ENCODE measurements around the gene SSC5D. TPM values are rescaled to one million over a fixed set of nuclear protein-coding genes. Genes with fewer than 3 reads are reported as not detected.

The SSC5D gene
- total and polyA plus RNA-seq, 10 of the 15 experiments (the other 5 are each of a cell fraction or from before 2014, with no cell fraction given), result 0.03 to 0.13 (median 0.05) TPM; not detected in 4

DNA sequence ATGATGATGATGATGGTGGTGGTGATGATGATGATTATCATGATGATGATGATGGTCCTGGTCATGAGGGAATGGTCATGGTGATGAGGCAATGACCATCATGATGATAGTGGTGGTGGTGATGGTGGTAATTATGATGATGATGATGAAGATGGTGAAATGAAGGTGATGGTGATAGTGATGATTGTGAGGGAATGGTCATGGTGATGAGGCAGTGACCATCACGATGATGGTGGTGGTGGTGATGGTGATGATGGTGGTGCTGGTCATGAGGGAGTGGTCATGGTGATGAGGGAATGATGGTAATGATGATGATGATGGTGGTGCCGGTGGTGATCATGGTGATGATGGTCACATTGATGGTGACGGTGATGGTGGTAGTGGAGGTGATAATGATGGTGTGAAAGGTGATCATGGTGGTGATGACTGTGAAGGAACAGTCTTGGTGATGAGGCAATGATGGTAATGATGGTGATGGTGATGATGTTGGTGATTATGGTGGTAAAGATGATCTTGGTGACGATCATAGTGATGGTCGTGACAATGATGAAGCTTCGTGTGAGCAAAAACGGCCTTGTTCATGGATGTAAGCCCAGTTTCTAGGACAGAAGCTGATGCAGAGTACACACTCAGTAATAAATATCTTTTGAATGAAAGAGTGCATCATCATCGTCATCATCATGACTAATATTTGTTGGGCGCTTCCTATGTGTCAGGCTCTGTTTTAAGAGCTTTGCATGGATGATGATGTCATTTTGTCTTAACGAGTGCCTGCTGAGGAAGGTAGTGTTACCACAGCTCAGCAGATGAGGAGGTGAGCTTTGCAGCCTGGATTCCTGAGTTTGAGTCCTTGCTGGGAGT, 31.4 kb downstream of the SSC5D start:
- Histone ChIP-seq H2AFZ (ENCODE audit: control insufficient read depth, low read depth, low read length) (no peak overlapping the region), H3K4me2 (ENCODE audit: control insufficient read depth, insufficient read depth) (no peak overlapping the region), H3K27me3 (replicated peaks in 1 of 2; ENCODE audit: control insufficient read depth in 2 of 2, insufficient read depth in 2 of 2, low read length in 1 of 2) (no peaks in the 10 kb centered on the region), H3K9ac (ENCODE audit: control insufficient read depth, insufficient read depth, low read length) (no peak overlapping the region), H4K20me1 (ENCODE audit: control insufficient read depth, insufficient read depth) (no peaks in the 10 kb centered on the region), H3K79me2 (ENCODE audit: control insufficient read depth, insufficient read depth, low read length) (no peaks in the 10 kb centered on the region), H3K4me3 (no peak overlapping the region), H3K27ac (ENCODE audit: control insufficient read depth, insufficient read depth) (no peak overlapping the region), H3K4me1 (ENCODE audit: control insufficient read depth, insufficient read depth, low read length) (0 out of 2 replicates have a peak, but pooled peaks cover 4% of the 10 kb centered on the region), H3K9me3 (replicated peaks; ENCODE audit: control insufficient read depth, insufficient read depth, low read length) (no peaks in the 10 kb centered on the region), H3K36me3 (ENCODE audit: control insufficient read depth in 2 of 2, insufficient read depth in 2 of 2, low read length in 1 of 2) (no peaks in the 10 kb centered on the region)
- ATAC-seq, result no peak
- RAD21 ChIA-PET (ENCODE audit: unreplicated experiment), result no interaction called here
- in situ Hi-C loops (cut with MboI), result loop anchor here (5.0 to 10.0 kb wide), 2 partner anchors 113 to 295 kb away; no protein-coding TSS in a partner anchor
- POLR2A ChIA-PET, result no interaction called here
- no peak for FAIRE-seq
- WGBS (ENCODE audit: insufficient coverage, insufficient replicate concordance, low lambda C conversion rate, missing lambda C conversion rate), result 45% methylated on average over 10 of the region's 10 CpGs
- BruUV-seq (replicated peaks), result no TSS peak
- intact Hi-C loops (cut with micrococcal nuclease; ENCODE audit: unreplicated experiment), result no loop called here
- SMC1A ChIA-PET (ENCODE audit: uncharacterized antibody, unreplicated experiment), result interaction anchor here (0.6 to 1.1 kb wide), 2 partner anchors 111 to 114 kb away, joined by 3 to 4 read pairs; no protein-coding TSS in a partner anchor
- DNase-seq (ENCODE audit: low read depth, low spot score), result no peak
- TF ChIP-seq SMC3 (IDR thresholded peaks at IDR 0.05; ENCODE audit: borderline replicate concordance, low read length) (no peak), RFX5 (IDR thresholded peaks at IDR 0.05; ENCODE audit: low read depth, low read length) (no peak), TARDBP (IDR thresholded peaks at IDR 0.05; ENCODE audit: borderline replicate concordance) (no peak), HDAC6 (IDR thresholded peaks at IDR 0.05; ENCODE audit: unreplicated experiment) (no peak), PAX8 (IDR thresholded peaks at IDR 0.05) (no peak), CHD2 (IDR thresholded peaks at IDR 0.05; ENCODE audit: borderline replicate concordance, low read depth, low read length) (no peak), CTCF (IDR thresholded peaks at IDR 0.05 in 2 of 3, conservative IDR thresholded peaks at IDR 0.05 in 1 of 3; ENCODE audit: control insufficient read depth in 2 of 3, extremely low read depth in 1 of 3, insufficient read depth in 1 of 3, low read depth in 3 of 3, low read length in 3 of 3) (no peak), FOXK2 (IDR thresholded peaks at IDR 0.05) (no peak), MYB (IDR thresholded peaks at IDR 0.05; ENCODE audit: borderline replicate concordance, low read depth, low read length) (no peak), PML (IDR thresholded peaks at IDR 0.05; ENCODE audit: low read length) (no peak), CBFB (IDR thresholded peaks at IDR 0.05; ENCODE audit: low read depth) (no peak), KAT2A (conservative IDR thresholded peaks at IDR 0.05; ENCODE audit: control insufficient read depth, low read depth, low read length) (no peak), FOS (IDR thresholded peaks at IDR 0.05; ENCODE audit: borderline replicate concordance, extremely low read depth, insufficient read length) (no peak), NRF1 (conservative IDR thresholded peaks at IDR 0.05; ENCODE audit: low read depth, low read length) (no peak)
- TF ChIP-seq, protein P1, sequence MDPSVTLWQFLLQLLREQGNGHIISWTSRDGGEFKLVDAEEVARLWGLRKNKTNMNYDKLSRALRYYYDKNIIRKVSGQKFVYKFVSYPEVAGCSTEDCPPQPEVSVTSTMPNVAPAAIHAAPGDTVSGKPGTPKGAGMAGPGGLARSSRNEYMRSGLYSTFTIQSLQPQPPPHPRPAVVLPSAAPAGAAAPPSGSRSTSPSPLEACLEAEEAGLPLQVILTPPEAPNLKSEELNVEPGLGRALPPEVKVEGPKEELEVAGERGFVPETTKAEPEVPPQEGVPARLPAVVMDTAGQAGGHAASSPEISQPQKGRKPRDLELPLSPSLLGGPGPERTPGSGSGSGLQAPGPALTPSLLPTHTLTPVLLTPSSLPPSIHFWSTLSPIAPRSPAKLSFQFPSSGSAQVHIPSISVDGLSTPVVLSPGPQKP (IDR thresholded peaks at IDR 0.05; ENCODE audit: low read depth, low read length), result no peak
- TF ChIP-seq, protein P2, sequence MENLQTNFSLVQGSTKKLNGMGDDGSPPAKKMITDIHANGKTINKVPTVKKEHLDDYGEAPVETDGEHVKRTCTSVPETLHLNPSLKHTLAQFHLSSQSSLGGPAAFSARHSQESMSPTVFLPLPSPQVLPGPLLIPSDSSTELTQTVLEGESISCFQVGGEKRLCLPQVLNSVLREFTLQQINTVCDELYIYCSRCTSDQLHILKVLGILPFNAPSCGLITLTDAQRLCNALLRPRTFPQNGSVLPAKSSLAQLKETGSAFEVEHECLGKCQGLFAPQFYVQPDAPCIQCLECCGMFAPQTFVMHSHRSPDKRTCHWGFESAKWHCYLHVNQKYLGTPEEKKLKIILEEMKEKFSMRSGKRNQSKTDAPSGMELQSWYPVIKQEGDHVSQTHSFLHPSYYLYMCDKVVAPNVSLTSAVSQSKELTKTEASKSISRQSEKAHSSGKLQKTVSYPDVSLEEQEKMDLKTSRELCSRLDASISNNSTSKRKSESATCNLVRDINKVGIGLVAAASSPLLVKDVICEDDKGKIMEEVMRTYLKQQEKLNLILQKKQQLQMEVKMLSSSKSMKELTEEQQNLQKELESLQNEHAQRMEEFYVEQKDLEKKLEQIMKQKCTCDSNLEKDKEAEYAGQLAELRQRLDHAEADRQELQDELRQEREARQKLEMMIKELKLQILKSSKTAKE (IDR thresholded peaks at IDR 0.05; ENCODE audit: low read depth, poor library complexity, severe bottlenecking), result no peak
- CTCF ChIA-PET, result interaction anchor here (1.1 kb wide), 1 partner anchor 113 kb away, joined by 6 read pairs; no protein-coding TSS in a partner anchor

All from GM12878 (cell line).